ENCODE results near the gene TNNT2.

Gene TNNT2

GRCh38 chr1:201423655-201424054, 46.2 kb upstream of the TNNT2 start:
- H2AFZ ChIP-seq (ENCODE audit: low read length): no peak overlapping the region
- H3K9me2 ChIP-seq (replicated peaks; ENCODE audit: insufficient read depth, low read length): no peaks in the 10 kb centered on the region
- H3K79me2 ChIP-seq (ENCODE audit: low read length): no peaks in the 10 kb centered on the region
- no peak overlapping the region for H3K9ac ChIP-seq (ENCODE audit: low read length)
- no peaks in the 10 kb centered on the region for H3K4me1 ChIP-seq (ENCODE audit: low read length)
- no peak overlapping the region for H3K27ac ChIP-seq (ENCODE audit: low read length)
- no peaks in the 10 kb centered on the region for H3F3A ChIP-seq (ENCODE audit: insufficient read depth, low read length)
- H3K4me2 ChIP-seq (ENCODE audit: low read depth, low read length): no peak overlapping the region
- no peaks in the 10 kb centered on the region for H3K36me3 ChIP-seq (replicated peaks; ENCODE audit: insufficient read depth, low read length)
- DNase-seq: no peak
- H3K9me3 ChIP-seq (replicated peaks; ENCODE audit: insufficient read depth, low read length): no peaks in the 10 kb centered on the region
- no peak overlapping the region for H3K4me3 ChIP-seq (ENCODE audit: low read length)
- peaks cover 18% of the 10 kb centered on the region for H3K27me3 ChIP-seq (replicated peaks; ENCODE audit: insufficient read depth, low read length)
- no peak for TF ChIP-seq EZH2phosphoT487 (IDR thresholded peaks at IDR 0.05; ENCODE audit: low read length)
- TF ChIP-seq EZH2 (optimal IDR thresholded peaks at IDR 0.05; ENCODE audit: low read depth, low read length): no peak
- TF ChIP-seq CTCF (IDR thresholded peaks at IDR 0.05; ENCODE audit: low read length): no peak
- no peaks in the 10 kb centered on the region for H4K20me1 ChIP-seq (ENCODE audit: insufficient read depth, low read length)

- no peaks in the 10 kb centered on the region for H3K9me2 ChIP-seq (replicated peaks; ENCODE audit: insufficient read depth, low read length)
- H3K79me2 ChIP-seq (ENCODE audit: low read length): no peaks in the 10 kb centered on the region
- no peak overlapping the region for H3K4me2 ChIP-seq (ENCODE audit: low read depth, low read length)
- peaks cover 18% of the 10 kb centered on the region for H3K27me3 ChIP-seq (replicated peaks; ENCODE audit: insufficient read depth, low read length)
- H3K27ac ChIP-seq (ENCODE audit: low read length): no peak overlapping the region
- H3K36me3 ChIP-seq (replicated peaks; ENCODE audit: insufficient read depth, low read length): no peaks in the 10 kb centered on the region
- TF ChIP-seq EZH2 (optimal IDR thresholded peaks at IDR 0.05; ENCODE audit: low read depth, low read length): no peak
- no peak for TF ChIP-seq EZH2phosphoT487 (IDR thresholded peaks at IDR 0.05; ENCODE audit: low read length)
- no peak for TF ChIP-seq CTCF (IDR thresholded peaks at IDR 0.05; ENCODE audit: low read length)
- H3K4me3 ChIP-seq (ENCODE audit: low read length): no peak overlapping the region
- no peak for DNase-seq
- no peaks in the 10 kb centered on the region for H3K4me1 ChIP-seq (ENCODE audit: low read length)
- no peaks in the 10 kb centered on the region for H4K20me1 ChIP-seq (ENCODE audit: insufficient read depth, low read length)
- no peaks in the 10 kb centered on the region for H3K9me3 ChIP-seq (replicated peaks; ENCODE audit: insufficient read depth, low read length)
- no peaks in the 10 kb centered on the region for H3F3A ChIP-seq (ENCODE audit: insufficient read depth, low read length)
- no peak overlapping the region for H3K9ac ChIP-seq (ENCODE audit: low read length)
- H2AFZ ChIP-seq (ENCODE audit: low read length): no peak overlapping the region
Measured at GRCh38 chr1:201422436-201423030, 45.1 kb upstream of the TNNT2 start.

- Histone ChIP-seq H4K20me1 (ENCODE audit: insufficient read depth, low read length) (no peaks in the 10 kb centered on the region), H2AFZ (ENCODE audit: low read length) (no peak overlapping the region), H3F3A (ENCODE audit: insufficient read depth, low read length) (no peaks in the 10 kb centered on the region), H3K4me2 (ENCODE audit: low read depth, low read length) (no peak overlapping the region), H3K9ac (ENCODE audit: low read length) (no peak overlapping the region), H3K9me3 (replicated peaks; ENCODE audit: insufficient read depth, low read length) (no peaks in the 10 kb centered on the region), H3K9me2 (replicated peaks; ENCODE audit: insufficient read depth, low read length) (no peaks in the 10 kb centered on the region), H3K4me3 (ENCODE audit: low read length) (no peak overlapping the region), H3K36me3 (replicated peaks; ENCODE audit: insufficient read depth, low read length) (no peaks in the 10 kb centered on the region), H3K4me1 (ENCODE audit: low read length) (no peaks in the 10 kb centered on the region), H3K27me3 (replicated peaks; ENCODE audit: insufficient read depth, low read length) (peaks cover 22% of the 10 kb centered on the region), H3K27ac (ENCODE audit: low read length) (no peak overlapping the region), H3K79me2 (ENCODE audit: low read length) (no peaks in the 10 kb centered on the region)
- TF ChIP-seq EZH2 (optimal IDR thresholded peaks at IDR 0.05; ENCODE audit: low read depth, low read length): no peak
- TF ChIP-seq CTCF (IDR thresholded peaks at IDR 0.05; ENCODE audit: low read length): no peak
- no peak for TF ChIP-seq EZH2phosphoT487 (IDR thresholded peaks at IDR 0.05; ENCODE audit: low read length)
- no peak for DNase-seq
Measured at GRCh38 chr1:201422026-201422425, 44.5 kb upstream of the TNNT2 start.
